K562 (cell line): ENCODE measurements around the gene RBBP4. TPM values are rescaled to one million over a fixed set of nuclear protein-coding genes. Genes with fewer than 3 reads are reported as not detected.

Source experiments
- ATAC-seq: fragments of 200-7000 bp; cut with Tn5 transposase; 3 replicates; pipeline ENCODE4 v1.9.1; 2020; ENCODE audit warnings: moderate library complexity
- BruUV-seq: library from RNA; stranded (reverse); fragments of 400-500 nt; replicated peaks from 2 replicates; lab custom pipeline; 2021; lab: Mats Ljungman, UMichigan
- CTCF ChIA-PET: fragments of 300-600 bp; formaldehyde crosslinking; extraction: SDS; loops from one replicate; lab custom pipeline; 2021; ENCODE audit warnings: low intra/inter-chr PET ratio; lab: Yijun Ruan, JAX
- POLR2A ChIA-PET: fragments of 300-600, 350-650 bp; sonication (Branson Sonifier 250); formaldehyde crosslinking; extraction: SDS; loops from one replicate; lab custom pipeline; 2021; ENCODE audit warnings: antibody characterized with exemption, inconsistent platforms; lab: Yijun Ruan, JAX
- DNase-seq, 4 experiments: peaks; one replicate each; pipeline versions ENCODE4 v3.0.0 to v3.0.0-alpha.2; 2011 to 2018; ENCODE audit warnings: low spot score in 3 of 4, mixed read lengths in 3 of 4; ENCODE audit errors: extremely low read depth in 1 of 4
- FAIRE-seq: peaks from 2 replicates; lab custom pipeline; 2011; peaks lifted over from hg19 to GRCh38; lab: Jason Lieb, UNC
- H2AFZ ChIP-seq: 2 replicates; pipeline ENCODE4 v1.6.0; 2011; ENCODE audit warnings: low read depth, low read length, control low read depth, inconsistent platforms
- H3K27ac ChIP-seq: fragments of 200-600 bp; 3 replicates; pipeline ENCODE4 v1.8.0; 2011; ENCODE audit warnings: low read depth, mild to moderate bottlenecking, control low read depth, inconsistent platforms, low read length, moderate library complexity, mixed read lengths; ENCODE audit errors: extremely low read depth
- H3K27me3 ChIP-seq, 2 experiments: fragments of 300-600 bp in 1 of 2; 2 replicates in 1 of 2; 3 replicates in 1 of 2; pipeline versions ENCODE4 v1.6.0 to v1.8.0; 2011; ENCODE audit warnings: inconsistent platforms in 2 of 2, low read length in 2 of 2, mild to moderate bottlenecking in 1 of 2, mixed read lengths in 1 of 2, moderate library complexity in 1 of 2; ENCODE audit not compliant: control insufficient read depth in 2 of 2, insufficient read depth in 2 of 2
- H3K36me3 ChIP-seq: fragments of 300-600 bp; 3 replicates; pipeline ENCODE4 v1.8.0; 2011; ENCODE audit warnings: mild to moderate bottlenecking, low read length, inconsistent platforms; ENCODE audit not compliant: control insufficient read depth, insufficient read depth
- H3K4me1 ChIP-seq, 2 experiments: fragments of 200-600 bp in 1 of 2; replicated peaks in 1 of 2; 2 replicates in 1 of 2; 3 replicates in 1 of 2; pipeline versions ENCODE4 v1.5.1 to v1.8.0; 2011; ENCODE audit warnings: inconsistent platforms in 2 of 2, low read length in 2 of 2, mild to moderate bottlenecking in 1 of 2, mixed read lengths in 1 of 2, moderate library complexity in 1 of 2; ENCODE audit not compliant: control insufficient read depth in 2 of 2, insufficient read depth in 2 of 2
- H3K4me2 ChIP-seq: 2 replicates; pipeline ENCODE4 v1.6.1; 2011; ENCODE audit warnings: low read length, control low read depth, inconsistent platforms, mixed read lengths; ENCODE audit not compliant: insufficient read depth
- H3K4me3 ChIP-seq: fragments of 200-600 bp; sonication (generic), shearing (Covaris generic); 2 replicates; pipeline ENCODE4 v1.5.1; 2016; ENCODE audit warnings: control low read depth, inconsistent platforms
- H3K79me2 ChIP-seq: fragments of 200-600 bp; 3 replicates; pipeline ENCODE4 v1.8.0; 2011; ENCODE audit warnings: low read length, inconsistent platforms; ENCODE audit not compliant: control insufficient read depth, insufficient read depth
- H3K9ac ChIP-seq, 2 experiments: 2 replicates each; pipeline versions ENCODE4 v1.6.0 to v1.6.1; 2011; ENCODE audit warnings: low read depth in 2 of 2, low read length in 2 of 2, control low read depth in 1 of 2, inconsistent platforms in 1 of 2, mild to moderate bottlenecking in 1 of 2, mixed read lengths in 1 of 2; ENCODE audit not compliant: insufficient read depth in 1 of 2
- H3K9me1 ChIP-seq: one replicate; pipeline ENCODE4 v1.6.0; 2011; ENCODE audit warnings: inconsistent platforms, mild to moderate bottlenecking, low read length, moderate library complexity; ENCODE audit not compliant: control insufficient read depth, insufficient read depth
- H3K9me3 ChIP-seq: replicated peaks from 2 replicates; pipeline ENCODE4 v1.5.1; 2011; ENCODE audit warnings: low read depth, low read length, inconsistent platforms; ENCODE audit not compliant: control insufficient read depth, insufficient read depth
- H4K20me1 ChIP-seq: replicated peaks from 2 replicates; pipeline ENCODE4 v1.6.1; 2011; ENCODE audit warnings: low read length, inconsistent platforms, mixed read lengths; ENCODE audit not compliant: control insufficient read depth, insufficient read depth
- ARID3A ChIP-seq: IDR thresholded peaks from 2 replicates; pipeline ENCODE4 v1.6.1; 2012; ENCODE audit warnings: low read depth, low read length, improper control_type of control experiment, borderline replicate concordance
- GTF2B ChIP-seq: IDR thresholded peaks from 2 replicates; pipeline ENCODE4 v1.6.1; 2011; ENCODE audit not compliant: insufficient read length; ENCODE audit errors: extremely low read depth
- HOXB6 ChIP-seq: fragments of 250-450 bp; sonication (Bioruptor Pico); IDR thresholded peaks from 2 replicates; pipeline ENCODE4 v1.5.1; 2022; ENCODE audit warnings: mild to moderate bottlenecking, borderline replicate concordance
- KDM5B ChIP-seq: fragments of 200-600 bp; sonication (generic); IDR thresholded peaks from 2 replicates; pipeline ENCODE4 v1.6.1; 2012; ENCODE audit warnings: low read depth, mild to moderate bottlenecking, moderate library complexity, low read length, control low read depth, inconsistent platforms; ENCODE audit not compliant: insufficient replicate concordance
- MAFK ChIP-seq: IDR thresholded peaks from 2 replicates; pipeline ENCODE4 v1.6.1; 2011; ENCODE audit warnings: low read length, improper control_type of control experiment
- MNT ChIP-seq, 2 experiments: fragments of 450-650 bp; conservative IDR thresholded peaks; 2 replicates each; pipeline ENCODE4 v1.6.1; 2017; ENCODE audit warnings: mild to moderate bottlenecking in 2 of 2, moderate library complexity in 2 of 2
- MTA1 ChIP-seq: fragments of 450-650 bp; IDR thresholded peaks from 2 replicates; pipeline ENCODE4 v1.6.1; 2017; ENCODE audit warnings: borderline replicate concordance
- MYBL2 ChIP-seq, 2 experiments: fragments of 450-650 bp in 1 of 2; sonication (generic) in 1 of 2; formaldehyde crosslinking in 1 of 2; IDR thresholded peaks; 2 replicates each; pipeline versions ENCODE4 v1.6.1 to v1.8.1; 2017 to 2022; ENCODE audit warnings: borderline replicate concordance in 1 of 2, inconsistent platforms in 1 of 2, low read depth in 1 of 2, mild to moderate bottlenecking in 1 of 2, missing genetic modification reagents in 1 of 2, moderate library complexity in 1 of 2
- NR4A1 ChIP-seq, 2 experiments: fragments of 250-450 bp in 1 of 2; fragments of 450-650 bp in 1 of 2; sonication (Bioruptor Pico) in 1 of 2; IDR thresholded peaks; 2 replicates each; pipeline versions ENCODE4 v1.4.0 to v1.6.1; 2016 to 2020; ENCODE audit warnings: mild to moderate bottlenecking in 2 of 2, missing compliant biosample characterization in 1 of 2, missing genetic modification characterization in 1 of 2, moderate library complexity in 1 of 2
- PHF8 ChIP-seq: fragments of 200-600 bp; sonication (generic); IDR thresholded peaks from 2 replicates; pipeline ENCODE4 v1.6.1; 2012; ENCODE audit warnings: mixed run types, mild to moderate bottlenecking, inconsistent platforms, low read length, moderate library complexity, borderline replicate concordance
- RBM15 ChIP-seq: fragments of 200-400 bp; formaldehyde crosslinking; IDR thresholded peaks from 2 replicates; pipeline ENCODE4 v1.6.1; 2018; ENCODE audit warnings: mild to moderate bottlenecking, low read length, moderate library complexity; ENCODE audit not compliant: insufficient read depth
- RBM22 ChIP-seq: fragments of 200-400 bp; formaldehyde crosslinking; IDR thresholded peaks from 2 replicates; pipeline ENCODE4 v1.6.1; 2018; ENCODE audit warnings: low read length, low read depth; ENCODE audit not compliant: poor library complexity, severe bottlenecking
- SIX5 ChIP-seq, 2 experiments: IDR thresholded peaks; 2 replicates each; pipeline ENCODE4 v1.6.1; 2011; ENCODE audit warnings: low read length in 2 of 2, borderline replicate concordance in 1 of 2, low read depth in 1 of 2, mild to moderate bottlenecking in 1 of 2, moderate library complexity in 1 of 2; ENCODE audit not compliant: insufficient read depth in 1 of 2
- VEZF1 ChIP-seq: fragments of 200-800 bp; sonication (Bioruptor generic); IDR thresholded peaks from 2 replicates; pipeline ENCODE4 v1.6.1; 2017; ENCODE audit warnings: missing genetic modification characterization, missing compliant biosample characterization
- ZNF224 ChIP-seq: sonication (generic); formaldehyde crosslinking; IDR thresholded peaks from 2 replicates; pipeline ENCODE4 v1.8.0; 2022; ENCODE audit warnings: mild to moderate bottlenecking, missing genetic modification reagents
- WGBS: fragments of 100-300 bp; shearing (Covaris generic); methylation state at CpG from one replicate; pipeline ENCODE4 v1.1.6; 2016; ENCODE audit warnings: low coverage, mixed read lengths; ENCODE audit not compliant: insufficient coverage; ENCODE audit errors: missing lambda C conversion rate; 5-methylcytosine and 5-hydroxymethylcytosine counted together
- in situ Hi-C: fragments of 300-500 bp; cut with MboI; formaldehyde crosslinking; loops from 4 replicates; pipeline ENCODE4 v1.15.0; 2018; ENCODE audit warnings: inconsistent platforms, mixed read lengths
- intact Hi-C: fragments of 100-400 bp; cut with micrococcal nuclease; formaldehyde crosslinking; loops from 2 replicates; pipeline ENCODE4 v1.14.2; 2022
- polyA plus RNA-seq, 8 experiments: library from polyadenylated mRNA; depleted of rRNA in 4 of 8; stranded (reverse) in 5 of 8; unstranded in 3 of 8; fragments of >200 nt; fragmentation: Nextera tagmentation in 2 of 8; fragmentation: Illumina TruSeq in 1 of 8; extraction: Ambion mirVana in 2 of 8; extraction: Trizol in 1 of 8; gene quantifications; 2 replicates each; pipeline versions ENCODE4 v1.2.1 to v1.2.3, GENCODE V29; 2011 to 2014; ENCODE audit warnings: inconsistent platforms in 1 of 8, missing spikeins in 1 of 8
- total RNA-seq, 7 experiments: library from RNA; depleted of rRNA in 6 of 7; stranded (reverse); fragments of >200 nt in 6 of 7; fragmentation: Illumina TruSeq in 2 of 7; extraction: Trizol in 2 of 7; gene quantifications; 2 replicates each; pipeline versions ENCODE4 v1.2.1 to v1.2.3, GENCODE V29; 2011 to 2021; ENCODE audit warnings: low replicate concordance in 1 of 7

RBBP4 gene
- total and polyA plus RNA-seq, 9 of the 15 experiments (the other 6 are each of a cell fraction or from before 2014, with no cell fraction given), result 185 to 409 (median 259) TPM

GRCh38 chr1:32632829-32633228 lies 18.2 kb upstream of the RBBP4 start:
- H3K36me3 ChIP-seq, result peaks cover 53% of the 10 kb centered on the region; the same call in 2 of the 3 replicates
- H4K20me1 ChIP-seq, result no peaks in the 10 kb centered on the region
- no peaks in the 10 kb centered on the region for H3K27me3 ChIP-seq
- intact Hi-C loops (no loop called here), in situ Hi-C loops (no loop called here)
- no TSS peak for BruUV-seq
- ATAC-seq (no peak), FAIRE-seq (no peak), DNase-seq (no peak)
- H3K9me3 ChIP-seq, result no peaks in the 10 kb centered on the region
- no peak overlapping the region for H2AFZ ChIP-seq
- ChIA-PET CTCF (no interaction called here), POLR2A (interaction anchor here (0.5 to 2.3 kb wide), 5 partner anchors 8 to 170 kb away, joined by 3 to 7 read pairs (median 3); partner anchors contain the start of gene RBBP4)
- TF ChIP-seq GTF2B (no peak), KDM5B (no peak), RBM22 (no peak), PHF8 (no peak), VEZF1 (no peak), MTA1 (no peak), SIX5 (IDR thresholded peaks at IDR 0.05; ENCODE audit: borderline replicate concordance in 1 of 2, insufficient read depth in 1 of 2, low read depth in 1 of 2, low read length in 2 of 2) (no peak), ZNF224 (CRISPR knock-in tag) (no peak), HOXB6 (CRISPR knock-in tag) (no peak), RBM15 (no peak), MNT (conservative IDR thresholded peaks at IDR 0.05) (no peak), ARID3A (no peak), NR4A1 (CRISPR knock-in tag; IDR thresholded peaks at IDR 0.05) (no peak), NR4A1 (tag; IDR thresholded peaks at IDR 0.05) (no peak), MYBL2 (IDR thresholded peaks at IDR 0.05; ENCODE audit: low read depth) (no peak), MYBL2 (CRISPR knock-in tag; IDR thresholded peaks at IDR 0.05; ENCODE audit: borderline replicate concordance) (no peak), MAFK (no peak)
- 72% methylated on average over 2 of the region's 2 CpGs for WGBS
- no peak overlapping the region for H3K9ac ChIP-seq
- H3K4me3 ChIP-seq, result no peak overlapping the region
- H3K9me1 ChIP-seq, result no peaks in the 10 kb centered on the region
- peaks cover 2 to 7% of the 10 kb centered on the region in 2 experiments; a peak in 2 of 5 replicates for H3K4me1 ChIP-seq
- H3K79me2 ChIP-seq, result peaks cover 20% of the 10 kb centered on the region; the same call in 2 of the 3 replicates
- H3K4me2 ChIP-seq, result no peak overlapping the region
- H3K27ac ChIP-seq, result no peak overlapping the region
